Measurements from ENCODE around the gene HTRA1.

HTRA1 gene

DNA sequence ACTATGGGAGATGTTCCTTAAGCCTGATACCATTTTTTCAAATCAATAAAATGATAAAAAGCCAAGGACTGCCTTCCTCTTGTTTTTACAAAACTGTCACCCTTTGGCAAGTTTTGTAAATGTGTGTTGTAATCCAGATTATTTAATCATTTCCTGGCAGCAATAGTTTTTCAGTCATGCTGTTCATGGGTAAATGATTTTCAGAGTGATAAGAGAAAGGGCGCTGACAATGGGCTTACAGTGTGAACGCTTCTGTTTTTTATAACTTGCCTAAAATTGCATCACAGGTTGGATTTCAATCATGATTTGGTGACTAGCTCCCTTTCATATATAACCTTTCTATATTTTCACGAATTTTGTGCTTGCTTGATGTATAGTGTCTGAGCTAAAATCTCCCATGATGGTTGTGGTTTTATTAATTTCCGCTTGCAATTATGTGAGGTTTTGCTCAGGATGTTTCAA is 80.2 kb downstream of the HTRA1 start:
- POLR2A ChIA-PET (ENCODE audit: low non-redundant PET) = no interaction called here
- TF ChIP-seq, protein P1, sequence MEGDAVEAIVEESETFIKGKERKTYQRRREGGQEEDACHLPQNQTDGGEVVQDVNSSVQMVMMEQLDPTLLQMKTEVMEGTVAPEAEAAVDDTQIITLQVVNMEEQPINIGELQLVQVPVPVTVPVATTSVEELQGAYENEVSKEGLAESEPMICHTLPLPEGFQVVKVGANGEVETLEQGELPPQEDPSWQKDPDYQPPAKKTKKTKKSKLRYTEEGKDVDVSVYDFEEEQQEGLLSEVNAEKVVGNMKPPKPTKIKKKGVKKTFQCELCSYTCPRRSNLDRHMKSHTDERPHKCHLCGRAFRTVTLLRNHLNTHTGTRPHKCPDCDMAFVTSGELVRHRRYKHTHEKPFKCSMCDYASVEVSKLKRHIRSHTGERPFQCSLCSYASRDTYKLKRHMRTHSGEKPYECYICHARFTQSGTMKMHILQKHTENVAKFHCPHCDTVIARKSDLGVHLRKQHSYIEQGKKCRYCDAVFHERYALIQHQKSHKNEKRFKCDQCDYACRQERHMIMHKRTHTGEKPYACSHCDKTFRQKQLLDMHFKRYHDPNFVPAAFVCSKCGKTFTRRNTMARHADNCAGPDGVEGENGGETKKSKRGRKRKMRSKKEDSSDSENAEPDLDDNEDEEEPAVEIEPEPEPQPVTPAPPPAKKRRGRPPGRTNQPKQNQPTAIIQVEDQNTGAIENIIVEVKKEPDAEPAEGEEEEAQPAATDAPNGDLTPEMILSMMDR (conservative IDR thresholded peaks at IDR 0.05; ENCODE audit: low read depth) = no peak
- CTCF ChIA-PET = interaction anchor here (0.8 kb wide), 1 partner anchor 19 kb away, joined by 3 read pairs; no protein-coding TSS in a partner anchor
- no peak for DNase-seq (ENCODE audit: low spot score)
- H3K27ac ChIP-seq = no peak overlapping the region

DNA sequence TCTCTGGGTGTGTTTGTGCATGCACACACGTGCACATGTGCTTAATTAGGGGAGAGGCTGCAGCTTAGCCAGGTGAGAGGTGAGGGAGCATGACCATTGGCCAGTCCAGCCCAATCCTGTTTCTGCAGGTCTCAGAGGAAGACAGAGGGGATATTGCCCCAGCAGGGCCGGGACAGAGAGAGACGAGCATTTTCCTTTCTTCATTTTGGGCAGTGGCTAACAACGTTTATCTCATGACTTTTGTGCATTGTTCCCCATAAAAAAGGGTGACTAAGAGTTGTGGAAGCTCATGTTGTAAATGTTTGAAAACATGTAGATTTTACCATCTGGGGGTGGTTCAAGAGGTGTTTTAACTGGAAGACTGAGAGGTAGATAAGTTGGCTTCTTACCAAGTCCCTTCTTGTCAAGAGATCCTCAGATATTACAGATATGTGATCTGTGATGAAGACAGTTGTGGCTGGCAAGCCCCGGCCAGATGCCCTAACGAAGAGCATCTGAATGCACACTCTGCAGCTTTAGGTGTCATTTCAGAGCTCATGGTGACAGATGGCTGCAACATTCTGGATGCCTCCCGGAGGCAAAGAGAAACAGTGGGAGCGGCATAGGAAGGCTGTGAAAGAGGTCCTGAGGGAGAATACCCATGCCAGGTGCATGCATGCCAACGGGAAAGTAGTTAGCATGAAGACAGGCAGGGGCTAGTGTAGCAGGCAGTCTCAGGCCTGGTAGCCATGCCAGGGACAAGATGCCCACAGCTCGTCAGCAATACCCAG is 82.5 kb downstream of the HTRA1 start:
- POLR2A ChIA-PET (ENCODE audit: low non-redundant PET) = interaction anchor here (0.6 kb wide), 1 partner anchor 105 kb away, joined by 3 read pairs; no protein-coding TSS in a partner anchor
- CTCF ChIA-PET = no interaction called here
- DNase-seq (ENCODE audit: low spot score) = no peak
- TF ChIP-seq, protein P1 (conservative IDR thresholded peaks at IDR 0.05; ENCODE audit: low read depth) = no peak
- H3K27ac ChIP-seq = no peak overlapping the region

DNA sequence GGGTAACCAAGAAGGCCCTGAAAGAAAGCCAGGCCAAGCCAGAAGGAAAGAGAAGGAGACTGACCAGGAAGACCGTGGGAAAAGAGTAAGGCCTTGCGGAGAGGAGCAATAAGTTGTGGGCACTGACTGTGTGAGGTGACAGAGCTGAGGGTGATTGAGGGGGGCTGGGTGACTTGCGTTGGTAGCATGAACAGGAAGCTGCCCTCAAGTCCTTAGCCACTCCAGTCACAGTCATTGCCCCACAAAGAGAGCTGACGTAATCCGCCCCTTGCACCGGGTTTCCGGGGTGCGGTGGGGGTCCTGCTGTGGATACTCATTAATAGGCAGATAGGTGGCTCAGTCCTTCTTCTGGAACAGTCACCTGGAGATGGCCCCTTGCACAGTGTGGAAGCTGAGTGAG is 83.1 kb downstream of the HTRA1 start:
- TF ChIP-seq, protein P1 (conservative IDR thresholded peaks at IDR 0.05; ENCODE audit: low read depth) = no peak
- POLR2A ChIA-PET (ENCODE audit: low non-redundant PET) = interaction anchor here (0.6 kb wide), 1 partner anchor 106 kb away, joined by 3 read pairs; no protein-coding TSS in a partner anchor
- CTCF ChIA-PET = no interaction called here
- DNase-seq (ENCODE audit: low spot score) = no peak
- no peak overlapping the region for H3K27ac ChIP-seq

DNA sequence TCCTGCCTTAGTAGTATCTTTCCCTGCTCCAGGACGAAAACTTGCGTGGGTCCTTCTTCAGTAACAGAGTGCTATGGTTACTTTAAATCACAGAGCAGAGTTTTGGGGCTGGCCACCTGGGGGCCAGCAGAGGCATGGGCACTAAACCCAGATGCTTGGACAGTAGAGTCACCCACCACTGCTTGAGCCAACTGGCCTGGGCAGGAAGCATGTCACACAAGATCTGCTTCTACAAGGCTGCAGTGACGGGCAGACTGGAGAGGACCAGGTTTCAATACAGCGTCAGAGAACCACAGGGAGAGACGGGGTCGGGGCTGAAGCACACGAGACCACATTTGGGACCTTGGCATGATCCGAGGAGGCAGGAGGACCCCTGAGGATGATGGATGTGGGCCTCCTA is 84.9 kb downstream of the HTRA1 start:
- TF ChIP-seq, protein P1 (conservative IDR thresholded peaks at IDR 0.05; ENCODE audit: low read depth) = no peak
- DNase-seq (ENCODE audit: low spot score) = no peak
- H3K27ac ChIP-seq = no peak overlapping the region
- ChIA-PET CTCF (no interaction called here), POLR2A (ENCODE audit: low non-redundant PET) (no interaction called here)

DNA sequence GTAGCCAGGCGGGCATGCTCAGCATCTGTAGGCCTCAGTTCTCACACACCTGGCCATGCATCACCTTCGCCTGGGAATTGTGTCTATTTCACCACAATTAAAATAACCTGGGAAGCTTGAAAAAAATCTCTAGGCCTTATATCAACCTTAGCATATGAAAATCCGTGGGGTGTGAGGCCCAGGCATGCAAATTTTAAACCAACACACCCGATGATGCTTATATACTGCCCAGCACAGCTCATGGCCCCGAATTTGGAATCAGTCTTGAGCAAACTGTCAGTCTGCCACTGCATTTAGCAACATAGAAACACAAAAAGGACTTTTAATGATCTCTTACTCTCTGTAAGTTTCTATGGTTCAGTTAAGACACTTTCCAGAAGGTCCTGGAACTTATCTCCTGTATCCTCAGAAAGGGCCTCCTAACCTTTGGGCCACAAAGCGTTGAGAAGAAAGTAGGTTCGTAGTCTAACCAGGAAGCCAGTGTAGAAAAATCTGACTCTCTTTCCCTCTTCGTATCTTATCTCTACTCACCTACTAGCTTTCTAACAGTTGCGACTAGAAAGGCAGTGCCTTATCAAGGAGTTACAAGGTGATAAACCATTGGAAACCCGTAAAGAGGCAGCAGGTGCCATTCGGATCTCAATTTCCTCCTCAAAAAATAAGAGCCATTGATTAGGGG is 87.2 kb downstream of the HTRA1 start:
- ChIA-PET POLR2A (ENCODE audit: low non-redundant PET) (no interaction called here), CTCF (interaction anchor here (0.9 kb wide), 1 partner anchor 17 kb away, joined by 4 read pairs; no protein-coding TSS in a partner anchor)
- H3K27ac ChIP-seq = no peak overlapping the region
- DNase-seq (ENCODE audit: low spot score) = no peak
- TF ChIP-seq, protein P1 (conservative IDR thresholded peaks at IDR 0.05; ENCODE audit: low read depth) = no peak

GRCh38 chr10:122549636-122550035 is 88.3 kb downstream of the HTRA1 start:
- ChIA-PET CTCF (interaction anchor here (0.6 kb wide), 1 partner anchor 39 kb away, joined by 3 read pairs; no protein-coding TSS in a partner anchor), POLR2A (ENCODE audit: low non-redundant PET) (no interaction called here)
- DNase-seq (ENCODE audit: low spot score) = no peak
- no peak overlapping the region for H3K27ac ChIP-seq
- TF ChIP-seq, protein P1 (conservative IDR thresholded peaks at IDR 0.05; ENCODE audit: low read depth) = no peak

All from RWPE1 (cell line).